NB4 (cell line): ENCODE results near the gene TMEM72.

Experiments used
- CTCF ChIP-seq: IDR thresholded peaks from one replicate; pipeline ENCODE4 v1.5.1; 2012; ENCODE audit warnings: low read depth, low read length
- POLR2A ChIP-seq: IDR thresholded peaks from 2 replicates; pipeline ENCODE4 v1.6.1; 2011; ENCODE audit warnings: mild to moderate bottlenecking; ENCODE audit not compliant: insufficient read length; ENCODE audit errors: extremely low read depth

GRCh38 chr10:44949915-44950314 is 38.8 kb downstream of the TMEM72 start:
- TF ChIP-seq CTCF: no peak
- TF ChIP-seq POLR2A: no peak
